Sigmoid colon (tissue), 4 donors: Measurements from ENCODE around the gene HOXC13.

Source experiments
- EP300 ChIP-seq, 4 donors: sonication (generic); formaldehyde crosslinking; IDR thresholded peaks; one replicate each; pipeline ENCODE4 v1.6.1; 2017; ENCODE audit warnings: antibody characterized with exemption in 4 of 4
- TF ChIP-seq, protein P1 (sequence below), 4 experiments: fragments of 450-650 bp in 3 of 4; fragments of 200-600 bp in 1 of 4; IDR thresholded peaks; one replicate each; pipeline ENCODE4 v1.5.1; 2016 to 2019; ENCODE audit warnings: antibody characterized with exemption in 4 of 4, mild to moderate bottlenecking in 3 of 4, moderate library complexity in 2 of 4

DNA sequence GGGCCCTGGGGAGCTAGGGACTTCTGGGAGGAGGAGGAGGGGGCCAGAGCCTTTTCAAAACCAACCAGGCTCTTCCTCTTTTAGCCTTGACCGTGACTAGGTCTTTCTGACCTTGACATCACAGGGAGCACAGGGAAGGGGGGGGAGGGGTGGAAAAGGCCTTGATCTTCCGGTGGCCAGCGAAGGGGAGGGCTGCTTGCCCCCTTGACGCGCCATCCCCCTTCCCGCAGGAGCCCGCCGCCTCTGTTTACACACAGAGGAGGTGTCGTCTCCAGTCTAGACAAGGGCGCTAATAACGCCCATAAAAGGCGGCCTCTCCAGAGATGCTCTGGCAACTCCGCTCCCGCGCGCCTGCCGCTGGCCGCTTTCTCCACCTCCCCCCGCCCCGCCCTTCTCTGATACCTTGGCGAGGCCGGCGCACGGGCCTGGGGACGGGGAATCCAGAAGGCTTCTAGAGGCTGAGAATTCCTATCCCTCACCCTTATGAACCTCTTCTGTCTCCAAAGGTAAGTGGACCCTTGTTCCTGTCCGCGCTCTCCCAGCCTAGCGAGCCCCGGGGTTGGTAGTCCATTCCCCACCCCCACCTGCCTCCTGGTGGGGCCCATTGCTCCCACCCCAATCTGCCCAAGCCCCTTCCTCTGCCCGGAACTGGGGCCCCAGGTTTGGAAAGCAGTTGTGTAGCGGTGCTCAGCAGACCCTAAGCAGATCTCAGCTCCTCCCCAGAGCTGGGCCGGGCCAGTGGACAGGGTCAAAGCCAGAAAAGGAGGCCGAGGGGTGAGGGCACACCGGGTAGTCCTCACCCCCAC, 11.2 kb downstream of the HOXC13 start:
- TF ChIP-seq, protein P1, sequence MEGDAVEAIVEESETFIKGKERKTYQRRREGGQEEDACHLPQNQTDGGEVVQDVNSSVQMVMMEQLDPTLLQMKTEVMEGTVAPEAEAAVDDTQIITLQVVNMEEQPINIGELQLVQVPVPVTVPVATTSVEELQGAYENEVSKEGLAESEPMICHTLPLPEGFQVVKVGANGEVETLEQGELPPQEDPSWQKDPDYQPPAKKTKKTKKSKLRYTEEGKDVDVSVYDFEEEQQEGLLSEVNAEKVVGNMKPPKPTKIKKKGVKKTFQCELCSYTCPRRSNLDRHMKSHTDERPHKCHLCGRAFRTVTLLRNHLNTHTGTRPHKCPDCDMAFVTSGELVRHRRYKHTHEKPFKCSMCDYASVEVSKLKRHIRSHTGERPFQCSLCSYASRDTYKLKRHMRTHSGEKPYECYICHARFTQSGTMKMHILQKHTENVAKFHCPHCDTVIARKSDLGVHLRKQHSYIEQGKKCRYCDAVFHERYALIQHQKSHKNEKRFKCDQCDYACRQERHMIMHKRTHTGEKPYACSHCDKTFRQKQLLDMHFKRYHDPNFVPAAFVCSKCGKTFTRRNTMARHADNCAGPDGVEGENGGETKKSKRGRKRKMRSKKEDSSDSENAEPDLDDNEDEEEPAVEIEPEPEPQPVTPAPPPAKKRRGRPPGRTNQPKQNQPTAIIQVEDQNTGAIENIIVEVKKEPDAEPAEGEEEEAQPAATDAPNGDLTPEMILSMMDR (IDR thresholded peaks at IDR 0.05), result no peak
- no peak for TF ChIP-seq EP300 (IDR thresholded peaks at IDR 0.05)
